A549 (cell line): ENCODE measurements around the gene RNF43. TPM values are rescaled to one million over a fixed set of nuclear protein-coding genes. Genes with fewer than 3 reads are reported as not detected.
A peak's percentile ranks its signal among the peaks of the same experiment; 100 is the strongest.

Experiments used
- ATAC-seq, 2 experiments: fragments of 200-7000 bp in 1 of 2; fragments of >200 bp in 1 of 2; cut with Nextera tagmentation in 1 of 2; cut with Tn5 transposase in 1 of 2; 3 replicates each; pipeline versions ENCODE4 v1.8.0 to v1.9.1; 2018 to 2020; ENCODE audit warnings: mild to moderate bottlenecking in 1 of 2, moderate library complexity in 1 of 2
- CTCF ChIA-PET: fragments of 300-600 bp; sonication (Branson Sonifier 250); formaldehyde crosslinking; extraction: SDS; loops from one replicate; lab custom pipeline; 2021; ENCODE audit warnings: antibody characterized with exemption, inconsistent platforms; lab: Yijun Ruan, JAX
- POLR2A ChIA-PET: fragments of 350-600 bp; formaldehyde crosslinking; extraction: SDS; loops from one replicate; lab custom pipeline; 2021; ENCODE audit warnings: antibody characterized with exemption, inconsistent platforms; lab: Yijun Ruan, JAX
- DNase-seq, 2 experiments: peaks; one replicate each; pipeline versions ENCODE4 v3.0.0 to v3.0.0-alpha.2; 2011 to 2016; ENCODE audit warnings: low read depth in 1 of 2, low spot score in 1 of 2
- FAIRE-seq: peaks from 2 replicates; lab custom pipeline; 2011; peaks lifted over from hg19 to GRCh38; lab: Jason Lieb, UNC
- H3K27ac ChIP-seq, 2 experiments: fragments of >200 bp; sonication (Bioruptor Twin); formaldehyde crosslinking; 3 replicates each; pipeline ENCODE4 v1.5.1; 2016 to 2017
- H3K4me1 ChIP-seq: fragments of >200 bp; sonication (Bioruptor Twin); formaldehyde crosslinking; 3 replicates; pipeline ENCODE4 v1.6.1; 2016
- H3K4me2 ChIP-seq: fragments of >200 bp; sonication (Bioruptor Twin); formaldehyde crosslinking; 3 replicates; pipeline ENCODE4 v1.6.1; 2016
- H3K4me3 ChIP-seq: fragments of >200 bp; sonication (Bioruptor Twin); formaldehyde crosslinking; 3 replicates; pipeline ENCODE4 v1.5.1; 2016
- H3K9me3 ChIP-seq: fragments of >200 bp; sonication (Bioruptor Twin); formaldehyde crosslinking; 3 replicates; pipeline ENCODE4 v1.6.1; 2016
- BHLHE40 ChIP-seq: IDR thresholded peaks from 2 replicates; pipeline ENCODE4 v1.6.1; 2012; ENCODE audit warnings: low read depth, low read length, inconsistent platforms
- CBX2 ChIP-seq: fragments of 200-600 bp; sonication (generic); IDR thresholded peaks from 2 replicates; pipeline ENCODE4 v1.6.1; 2016; ENCODE audit warnings: low read depth, mild to moderate bottlenecking, borderline replicate concordance
- CBX8 ChIP-seq: fragments of 200-600 bp; sonication (generic); IDR thresholded peaks from 2 replicates; pipeline ENCODE4 v1.6.1; 2016
- EHF ChIP-seq: fragments of 250-450 bp; sonication (Bioruptor Pico); IDR thresholded peaks from 2 replicates; pipeline ENCODE4 v1.5.0; 2020; ENCODE audit warnings: mild to moderate bottlenecking
- ESRRA ChIP-seq: fragments of 150-350 bp; IDR thresholded peaks from 2 replicates; pipeline ENCODE4 v1.6.1; 2014; ENCODE audit warnings: mild to moderate bottlenecking, low read length, borderline replicate concordance
- HEYL ChIP-seq: fragments of 250-450 bp; sonication (Bioruptor Pico); IDR thresholded peaks from 2 replicates; pipeline ENCODE4 v1.8.0; 2021; ENCODE audit warnings: mild to moderate bottlenecking, moderate library complexity
- HOXA7 ChIP-seq: fragments of 250-450 bp; sonication (Bioruptor Pico); IDR thresholded peaks from 2 replicates; pipeline ENCODE4 v1.5.0; 2020; ENCODE audit warnings: mild to moderate bottlenecking, moderate library complexity
- HOXB13 ChIP-seq: fragments of 250-450 bp; sonication (Bioruptor Pico); IDR thresholded peaks from 2 replicates; pipeline ENCODE4 v1.5.0; 2020; ENCODE audit warnings: low read depth, mild to moderate bottlenecking, moderate library complexity
- HOXB5 ChIP-seq: fragments of 250-450 bp; sonication (Bioruptor Pico); IDR thresholded peaks from 2 replicates; pipeline ENCODE4 v1.5.0; 2020; ENCODE audit warnings: mild to moderate bottlenecking, moderate library complexity
- JUNB ChIP-seq: fragments of >200 bp; sonication (Bioruptor Twin); formaldehyde crosslinking; IDR thresholded peaks from 2 replicates; pipeline ENCODE4 v1.6.1; 2016
- KDM5A ChIP-seq: fragments of 200-600 bp; sonication (generic); IDR thresholded peaks from 2 replicates; pipeline ENCODE4 v1.6.1; 2016; ENCODE audit warnings: antibody characterized with exemption, mild to moderate bottlenecking
- MAFK ChIP-seq: fragments of 450-650 bp; IDR thresholded peaks from 2 replicates; pipeline ENCODE4 v1.6.1; 2014; ENCODE audit not compliant: partially characterized antibody
- MAZ ChIP-seq: fragments of 150-350 bp; IDR thresholded peaks from 2 replicates; pipeline ENCODE4 v1.6.1; 2014; ENCODE audit warnings: antibody characterized with exemption, low read depth, low read length, borderline replicate concordance
- NFE2L2 ChIP-seq: fragments of 150-350 bp; conservative IDR thresholded peaks from 2 replicates; pipeline ENCODE4 v1.6.1; 2014; ENCODE audit warnings: low read length
- NPAS2 ChIP-seq: fragments of 250-450 bp; sonication (Bioruptor Pico); IDR thresholded peaks from 2 replicates; pipeline ENCODE4 v1.8.0; 2022; ENCODE audit warnings: mild to moderate bottlenecking, moderate library complexity, borderline replicate concordance
- PHF8 ChIP-seq: fragments of 200-600 bp; sonication (generic); IDR thresholded peaks from 2 replicates; pipeline ENCODE4 v1.6.1; 2016; ENCODE audit warnings: low read depth, mild to moderate bottlenecking, antibody characterized with exemption, moderate library complexity, borderline replicate concordance
- POLR2AphosphoS2 ChIP-seq: conservative IDR thresholded peaks from 2 replicates; pipeline ENCODE4 v1.6.1; 2012; ENCODE audit warnings: low read length, improper control_type of control experiment, inconsistent platforms
- RCOR1 ChIP-seq: fragments of 150-350 bp; IDR thresholded peaks from 2 replicates; pipeline ENCODE4 v1.6.1; 2014; ENCODE audit warnings: antibody characterized with exemption, low read length, low read depth
- SREBF2 ChIP-seq: fragments of 450-650 bp; IDR thresholded peaks from 2 replicates; pipeline ENCODE4 v1.6.1; 2014; ENCODE audit warnings: mild to moderate bottlenecking, moderate library complexity
- TFCP2L1 ChIP-seq: fragments of 250-450 bp; sonication (Bioruptor Pico); IDR thresholded peaks from 2 replicates; pipeline ENCODE4 v1.5.0; 2021; ENCODE audit warnings: mild to moderate bottlenecking
- TP53 ChIP-seq: fragments of 250-450 bp; sonication (Bioruptor Pico); IDR thresholded peaks from 2 replicates; pipeline ENCODE4 v1.5.0; 2021; ENCODE audit warnings: mild to moderate bottlenecking, moderate library complexity
- ZSCAN20 ChIP-seq: fragments of 250-450 bp; sonication (Bioruptor Pico); IDR thresholded peaks from 2 replicates; pipeline ENCODE4 v1.8.0; 2022; ENCODE audit warnings: mild to moderate bottlenecking, moderate library complexity
- WGBS: methylation state at CpG from one replicate; pipeline ENCODE4 v1.1.6; 2017; ENCODE audit errors: missing lambda C conversion rate; 5-methylcytosine and 5-hydroxymethylcytosine counted together
- polyA minus RNA-seq: library from RNA; depleted of rRNA, polyadenylated mRNA; stranded (reverse); fragments of >200 nt; gene quantifications from 2 replicates; pipeline ENCODE4 v1.2.3, GENCODE V29; 2011; rRNA and poly(A)+ RNA removed
- polyA plus RNA-seq, 4 experiments: library from polyadenylated mRNA; depleted of rRNA in 3 of 4; stranded (reverse); fragments of >200 nt; fragmentation: RNase III in 1 of 4; extraction: RNeasy Plus Mini Kit Qiagen cat#74134 plus additional on column Dnase treatment in 1 of 4; gene quantifications; 2 replicates in 3 of 4; 3 replicates in 1 of 4; pipeline ENCODE4 v1.2.3, GENCODE V29; 2011 to 2017
- TF ChIP-seq, protein P1 (sequence below): fragments of 200-600 bp; sonication (generic); IDR thresholded peaks from 2 replicates; pipeline ENCODE4 v1.6.1; 2016; ENCODE audit warnings: antibody characterized with exemption, mild to moderate bottlenecking, moderate library complexity
- TF ChIP-seq, protein P2 (sequence below): fragments of 150-350 bp; IDR thresholded peaks from 2 replicates; pipeline ENCODE4 v1.6.1; 2014; ENCODE audit warnings: low read depth, mild to moderate bottlenecking, low read length
- TF ChIP-seq, protein P3 (sequence below): fragments of >200 bp; sonication (Bioruptor Twin); formaldehyde crosslinking; IDR thresholded peaks from 2 replicates; pipeline ENCODE4 v1.6.1; 2016
- TF ChIP-seq, protein P4 (sequence below): fragments of >200 bp; sonication (Bioruptor Twin); formaldehyde crosslinking; IDR thresholded peaks from 3 replicates; pipeline ENCODE4 v1.6.1; 2016
- TF ChIP-seq, protein P5 (sequence below): fragments of 250-450 bp; sonication (Bioruptor Pico); IDR thresholded peaks from 2 replicates; pipeline ENCODE4 v1.5.0; 2020; ENCODE audit warnings: low read depth, mild to moderate bottlenecking, moderate library complexity
- TF ChIP-seq, protein P6 (sequence below): IDR thresholded peaks from 2 replicates; pipeline ENCODE4 v1.6.1; 2012
- TF ChIP-seq, protein P7 (sequence below): IDR thresholded peaks from 2 replicates; pipeline ENCODE4 v1.6.1; 2012
- TF ChIP-seq, protein P8 (sequence below): fragments of 450-650 bp; IDR thresholded peaks from 2 replicates; pipeline ENCODE4 v1.6.1; 2014; ENCODE audit warnings: antibody characterized with exemption

The RNF43 gene
- 6.3 and 6.6 TPM in 2 replicates for polyA plus RNA-seq (2011; rRNA removed)
- 0.82 and 0.83 TPM in 2 replicates for polyA plus RNA-seq (2012; cell fraction: cytosol; rRNA removed)
- 1.3 and 2.3 TPM in 2 replicates for polyA plus RNA-seq (2012; cell fraction: nucleus; rRNA removed)
- polyA plus RNA-seq (2017; fragmentation: RNase III; extraction: RNeasy Plus Mini Kit Qiagen cat#74134 plus additional on column Dnase treatment): 1.6 to 2.6 TPM (median 2.5 TPM) in 3 replicates
- 2.8 and 3.2 TPM in 2 replicates for polyA minus RNA-seq

DNA sequence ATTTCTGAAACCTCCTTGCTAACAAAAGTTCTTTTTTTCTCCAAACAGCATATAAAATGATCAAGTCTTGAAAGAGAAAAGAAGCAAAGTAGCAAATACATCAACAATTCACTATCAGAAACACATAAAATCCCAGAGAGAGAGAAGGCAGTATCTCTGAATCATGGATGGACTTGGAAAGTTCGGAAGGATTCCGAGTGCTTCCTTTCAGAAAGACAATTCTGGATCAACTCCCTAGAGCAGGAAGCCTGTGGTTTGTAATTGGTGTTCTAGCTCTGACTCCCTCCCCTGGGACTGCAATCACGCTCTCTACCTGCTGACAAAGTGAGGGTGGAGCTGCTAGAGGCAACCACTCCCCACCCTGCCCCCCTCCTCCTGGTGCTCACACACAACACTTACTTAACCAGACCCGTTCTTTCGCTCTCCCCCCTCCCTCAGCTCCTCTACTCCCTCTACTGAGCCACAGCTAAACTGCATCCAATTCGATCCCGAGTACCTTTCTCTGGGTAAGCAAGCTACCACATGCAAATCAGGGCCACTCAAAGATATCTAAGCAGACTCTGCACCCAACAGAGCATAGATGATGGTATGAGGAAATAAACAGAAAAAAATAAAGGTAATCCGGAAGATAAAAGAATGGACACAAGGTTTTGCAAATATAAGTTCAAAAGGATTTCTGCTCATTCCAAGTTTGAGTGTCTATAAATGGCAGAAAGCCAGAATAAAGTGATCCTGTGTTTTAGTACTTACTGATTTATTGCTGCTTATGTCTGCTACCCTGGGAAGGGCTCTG is at the start of gene RNF43:
Gene RNF43, minus strand, starts transcription at position 235 of the 793 bp plus-strand sequence. CDS start 1,957 bp downstream, outside the sequence.
- ChIA-PET POLR2A (interaction anchor here (0.6 to 3.8 kb wide), 7 partner anchors 9 to 100 kb away, joined by 3 to 87 read pairs (median 3); partner anchors contain the start of gene SUPT4H1), CTCF (interaction anchor here (0.7 to 9.9 kb wide), 43 partner anchors 8 to 263 kb away, joined by 3 to 232 read pairs (median 5); partner anchors contain the start of genes SUPT4H1 and TSPOAP1)
- peak within 1 kb of the TSS; percentile 76 to 77 for H3K27ac ChIP-seq
- peak; percentile 100 for FAIRE-seq
- peak; percentile 98 to 99 for ATAC-seq
- 0% methylated on average over 8 of the region's 8 CpGs for WGBS
- no peaks in the 10 kb centered on the region for H3K9me3 ChIP-seq
- H3K4me1 ChIP-seq: peaks cover 24% of the 10 kb centered on the region; the same call in 2 of the 3 replicates
- peak; percentile 96 to 98 for DNase-seq
- peak within 1 kb of the TSS; percentile 47 for H3K4me3 ChIP-seq
- peak within 1 kb of the TSS; percentile 79 for H3K4me2 ChIP-seq
- TF ChIP-seq HOXB5 (CRISPR knock-in tag): no peak
- TF ChIP-seq SREBF2: no peak
- TF ChIP-seq ZSCAN20 (CRISPR knock-in tag): no peak
- TF ChIP-seq BHLHE40: no peak
- TF ChIP-seq EHF (CRISPR knock-in tag): no peak
- TF ChIP-seq, protein P1, sequence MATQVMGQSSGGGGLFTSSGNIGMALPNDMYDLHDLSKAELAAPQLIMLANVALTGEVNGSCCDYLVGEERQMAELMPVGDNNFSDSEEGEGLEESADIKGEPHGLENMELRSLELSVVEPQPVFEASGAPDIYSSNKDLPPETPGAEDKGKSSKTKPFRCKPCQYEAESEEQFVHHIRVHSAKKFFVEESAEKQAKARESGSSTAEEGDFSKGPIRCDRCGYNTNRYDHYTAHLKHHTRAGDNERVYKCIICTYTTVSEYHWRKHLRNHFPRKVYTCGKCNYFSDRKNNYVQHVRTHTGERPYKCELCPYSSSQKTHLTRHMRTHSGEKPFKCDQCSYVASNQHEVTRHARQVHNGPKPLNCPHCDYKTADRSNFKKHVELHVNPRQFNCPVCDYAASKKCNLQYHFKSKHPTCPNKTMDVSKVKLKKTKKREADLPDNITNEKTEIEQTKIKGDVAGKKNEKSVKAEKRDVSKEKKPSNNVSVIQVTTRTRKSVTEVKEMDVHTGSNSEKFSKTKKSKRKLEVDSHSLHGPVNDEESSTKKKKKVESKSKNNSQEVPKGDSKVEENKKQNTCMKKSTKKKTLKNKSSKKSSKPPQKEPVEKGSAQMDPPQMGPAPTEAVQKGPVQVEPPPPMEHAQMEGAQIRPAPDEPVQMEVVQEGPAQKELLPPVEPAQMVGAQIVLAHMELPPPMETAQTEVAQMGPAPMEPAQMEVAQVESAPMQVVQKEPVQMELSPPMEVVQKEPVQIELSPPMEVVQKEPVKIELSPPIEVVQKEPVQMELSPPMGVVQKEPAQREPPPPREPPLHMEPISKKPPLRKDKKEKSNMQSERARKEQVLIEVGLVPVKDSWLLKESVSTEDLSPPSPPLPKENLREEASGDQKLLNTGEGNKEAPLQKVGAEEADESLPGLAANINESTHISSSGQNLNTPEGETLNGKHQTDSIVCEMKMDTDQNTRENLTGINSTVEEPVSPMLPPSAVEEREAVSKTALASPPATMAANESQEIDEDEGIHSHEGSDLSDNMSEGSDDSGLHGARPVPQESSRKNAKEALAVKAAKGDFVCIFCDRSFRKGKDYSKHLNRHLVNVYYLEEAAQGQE: no peak
- TF ChIP-seq KDM5A: no peak
- TF ChIP-seq HOXA7 (CRISPR knock-in tag): no peak
- TF ChIP-seq, protein P2, sequence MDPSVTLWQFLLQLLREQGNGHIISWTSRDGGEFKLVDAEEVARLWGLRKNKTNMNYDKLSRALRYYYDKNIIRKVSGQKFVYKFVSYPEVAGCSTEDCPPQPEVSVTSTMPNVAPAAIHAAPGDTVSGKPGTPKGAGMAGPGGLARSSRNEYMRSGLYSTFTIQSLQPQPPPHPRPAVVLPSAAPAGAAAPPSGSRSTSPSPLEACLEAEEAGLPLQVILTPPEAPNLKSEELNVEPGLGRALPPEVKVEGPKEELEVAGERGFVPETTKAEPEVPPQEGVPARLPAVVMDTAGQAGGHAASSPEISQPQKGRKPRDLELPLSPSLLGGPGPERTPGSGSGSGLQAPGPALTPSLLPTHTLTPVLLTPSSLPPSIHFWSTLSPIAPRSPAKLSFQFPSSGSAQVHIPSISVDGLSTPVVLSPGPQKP: no peak
- no peak for TF ChIP-seq HEYL (CRISPR knock-in tag)
- TF ChIP-seq, protein P3, sequence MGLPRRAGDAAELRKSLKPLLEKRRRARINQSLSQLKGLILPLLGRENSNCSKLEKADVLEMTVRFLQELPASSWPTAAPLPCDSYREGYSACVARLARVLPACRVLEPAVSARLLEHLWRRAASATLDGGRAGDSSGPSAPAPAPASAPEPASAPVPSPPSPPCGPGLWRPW: no peak
- TF ChIP-seq PHF8: peak; percentile 12; the same call in 1 of the 2 replicates
- no peak for TF ChIP-seq JUNB
- TF ChIP-seq POLR2AphosphoS2: no peak
- TF ChIP-seq HOXB13: no peak
- TF ChIP-seq MAZ: peak; percentile 93; the same call in 1 of the 2 replicates
- no peak for TF ChIP-seq NPAS2 (CRISPR knock-in tag)
- no peak for TF ChIP-seq CBX8
- TF ChIP-seq NFE2L2: no peak
- TF ChIP-seq TP53: no peak
- TF ChIP-seq, protein P4, sequence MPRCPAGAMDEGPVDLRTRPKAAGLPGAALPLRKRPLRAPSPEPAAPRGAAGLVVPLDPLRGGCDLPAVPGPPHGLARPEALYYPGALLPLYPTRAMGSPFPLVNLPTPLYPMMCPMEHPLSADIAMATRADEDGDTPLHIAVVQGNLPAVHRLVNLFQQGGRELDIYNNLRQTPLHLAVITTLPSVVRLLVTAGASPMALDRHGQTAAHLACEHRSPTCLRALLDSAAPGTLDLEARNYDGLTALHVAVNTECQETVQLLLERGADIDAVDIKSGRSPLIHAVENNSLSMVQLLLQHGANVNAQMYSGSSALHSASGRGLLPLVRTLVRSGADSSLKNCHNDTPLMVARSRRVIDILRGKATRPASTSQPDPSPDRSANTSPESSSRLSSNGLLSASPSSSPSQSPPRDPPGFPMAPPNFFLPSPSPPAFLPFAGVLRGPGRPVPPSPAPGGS: 0 out of 3 replicates have a peak, but pooled peaks have one; percentile 17
- TF ChIP-seq, protein P5, sequence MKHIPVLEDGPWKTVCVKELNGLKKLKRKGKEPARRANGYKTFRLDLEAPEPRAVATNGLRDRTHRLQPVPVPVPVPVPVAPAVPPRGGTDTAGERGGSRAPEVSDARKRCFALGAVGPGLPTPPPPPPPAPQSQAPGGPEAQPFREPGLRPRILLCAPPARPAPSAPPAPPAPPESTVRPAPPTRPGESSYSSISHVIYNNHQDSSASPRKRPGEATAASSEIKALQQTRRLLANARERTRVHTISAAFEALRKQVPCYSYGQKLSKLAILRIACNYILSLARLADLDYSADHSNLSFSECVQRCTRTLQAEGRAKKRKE (CRISPR knock-in tag): no peak
- no peak for TF ChIP-seq ESRRA
- TF ChIP-seq RCOR1: no peak
- TF ChIP-seq TFCP2L1: no peak
- no peak for TF ChIP-seq MAFK
- TF ChIP-seq, protein P6, sequence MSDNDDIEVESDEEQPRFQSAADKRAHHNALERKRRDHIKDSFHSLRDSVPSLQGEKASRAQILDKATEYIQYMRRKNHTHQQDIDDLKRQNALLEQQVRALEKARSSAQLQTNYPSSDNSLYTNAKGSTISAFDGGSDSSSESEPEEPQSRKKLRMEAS: peak; percentile 48; the same call in 1 of the 2 replicates
- TF ChIP-seq, protein P7, sequence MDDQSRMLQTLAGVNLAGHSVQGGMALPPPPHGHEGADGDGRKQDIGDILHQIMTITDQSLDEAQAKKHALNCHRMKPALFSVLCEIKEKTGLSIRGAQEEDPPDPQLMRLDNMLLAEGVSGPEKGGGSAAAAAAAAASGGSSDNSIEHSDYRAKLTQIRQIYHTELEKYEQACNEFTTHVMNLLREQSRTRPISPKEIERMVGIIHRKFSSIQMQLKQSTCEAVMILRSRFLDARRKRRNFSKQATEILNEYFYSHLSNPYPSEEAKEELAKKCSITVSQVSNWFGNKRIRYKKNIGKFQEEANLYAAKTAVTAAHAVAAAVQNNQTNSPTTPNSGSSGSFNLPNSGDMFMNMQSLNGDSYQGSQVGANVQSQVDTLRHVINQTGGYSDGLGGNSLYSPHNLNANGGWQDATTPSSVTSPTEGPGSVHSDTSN: no peak
- no peak for TF ChIP-seq CBX2
- TF ChIP-seq, protein P8, sequence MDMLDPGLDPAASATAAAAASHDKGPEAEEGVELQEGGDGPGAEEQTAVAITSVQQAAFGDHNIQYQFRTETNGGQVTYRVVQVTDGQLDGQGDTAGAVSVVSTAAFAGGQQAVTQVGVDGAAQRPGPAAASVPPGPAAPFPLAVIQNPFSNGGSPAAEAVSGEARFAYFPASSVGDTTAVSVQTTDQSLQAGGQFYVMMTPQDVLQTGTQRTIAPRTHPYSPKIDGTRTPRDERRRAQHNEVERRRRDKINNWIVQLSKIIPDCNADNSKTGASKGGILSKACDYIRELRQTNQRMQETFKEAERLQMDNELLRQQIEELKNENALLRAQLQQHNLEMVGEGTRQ: no peak
